Caco-2 (cell line): ENCODE measurements around the gene MRM3. TPM values are rescaled to one million over a fixed set of nuclear protein-coding genes. Genes with fewer than 3 reads are reported as not detected.

Experiments used
- BruUV-seq: library from RNA; stranded (reverse); fragments of 400-500 nt; replicated peaks from 2 replicates; lab custom pipeline; 2021; lab: Mats Ljungman, UMichigan
- CTCF ChIA-PET: fragments of 300-600 bp; sonication (Branson Sonifier 250); formaldehyde crosslinking; loops from one replicate; lab custom pipeline; 2022; ENCODE audit warnings: antibody characterized with exemption; lab: Charles Lee
- POLR2A ChIA-PET: fragments of 300-600 bp; sonication (Branson Sonifier 250); formaldehyde crosslinking; loops from one replicate; lab custom pipeline; 2022; ENCODE audit warnings: antibody characterized with exemption; lab: Charles Lee
- DNase-seq, 2 experiments: peaks; one replicate each; pipeline versions ENCODE4 v3.0.0 to v3.0.0-alpha.2; 2020 to 2022
- H3K27me3 ChIP-seq: replicated peaks from 2 replicates; pipeline ENCODE4 v1.6.0; 2011; ENCODE audit warnings: low read length; ENCODE audit not compliant: control insufficient read depth, insufficient read depth
- H3K36me3 ChIP-seq: 2 replicates; pipeline ENCODE4 v1.5.1; 2011; ENCODE audit warnings: low read length; ENCODE audit not compliant: control insufficient read depth, insufficient read depth
- H3K4me1 ChIP-seq: fragments of 250-450 bp; sonication (Bioruptor Pico); 2 replicates; pipeline ENCODE4 v1.5.1; 2020; ENCODE audit warnings: mild to moderate bottlenecking
- H3K4me3 ChIP-seq: 2 replicates; pipeline ENCODE4 v1.5.1; 2011; ENCODE audit warnings: low read depth, mild to moderate bottlenecking, control low read depth, low read length
- H3K9me3 ChIP-seq: fragments of 250-450 bp; sonication (Bioruptor Pico); 2 replicates; pipeline ENCODE4 v1.5.1; 2020; ENCODE audit warnings: mild to moderate bottlenecking, moderate library complexity
- H3K27ac Mint-ChIP-seq: one replicate; pipeline ENCODE4 v1.8.0; 2022; ENCODE audit warnings: mixed read lengths; ENCODE audit not compliant: unreplicated experiment
- H3K27me3 Mint-ChIP-seq: one replicate; pipeline ENCODE4 v1.8.0; 2022; ENCODE audit warnings: mixed read lengths; ENCODE audit not compliant: insufficient read depth, unreplicated experiment
- H3K36me3 Mint-ChIP-seq: one replicate; pipeline ENCODE4 v1.8.0; 2022; ENCODE audit warnings: mild to moderate bottlenecking, mixed read lengths; ENCODE audit not compliant: insufficient read depth, unreplicated experiment
- H3K4me1 Mint-ChIP-seq: one replicate; pipeline ENCODE4 v1.8.0; 2022; ENCODE audit warnings: low read depth, mixed read lengths; ENCODE audit not compliant: unreplicated experiment
- H3K4me3 Mint-ChIP-seq: one replicate; pipeline ENCODE4 v1.8.0; 2022; ENCODE audit warnings: mild to moderate bottlenecking, moderate library complexity, mixed read lengths; ENCODE audit not compliant: unreplicated experiment
- H3K9me3 Mint-ChIP-seq: one replicate; pipeline ENCODE4 v1.8.0; 2022; ENCODE audit warnings: mixed read lengths; ENCODE audit not compliant: unreplicated experiment
- intact Hi-C: fragments of 100-400 bp; cut with micrococcal nuclease; formaldehyde crosslinking; loops from one replicate; pipeline ENCODE4 v1.10.0; 2022; ENCODE audit not compliant: unreplicated experiment
- total RNA-seq: library from RNA; stranded (reverse); gene quantifications from 2 replicates; pipeline ENCODE4 v1.2.3, GENCODE V29; 2022
- TF ChIP-seq, protein P1 (sequence below), 2 experiments: fragments of 200-600 bp in 1 of 2; IDR thresholded peaks; 1 replicate in 1 of 2; 2 replicates in 1 of 2; pipeline versions ENCODE4 v1.5.1 to v1.8.0; 2011 to 2022; ENCODE audit warnings: antibody characterized with exemption in 1 of 2, control low read depth in 1 of 2, inconsistent platforms in 1 of 2, low read depth in 1 of 2, low read length in 1 of 2, mild to moderate bottlenecking in 1 of 2, moderate library complexity in 1 of 2; ENCODE audit not compliant: insufficient read depth in 1 of 2, severe bottlenecking in 1 of 2, unreplicated experiment in 1 of 2

The MRM3 gene
- total RNA-seq, 1 experiment from 2014 or later, result 14.1 TPM

DNA sequence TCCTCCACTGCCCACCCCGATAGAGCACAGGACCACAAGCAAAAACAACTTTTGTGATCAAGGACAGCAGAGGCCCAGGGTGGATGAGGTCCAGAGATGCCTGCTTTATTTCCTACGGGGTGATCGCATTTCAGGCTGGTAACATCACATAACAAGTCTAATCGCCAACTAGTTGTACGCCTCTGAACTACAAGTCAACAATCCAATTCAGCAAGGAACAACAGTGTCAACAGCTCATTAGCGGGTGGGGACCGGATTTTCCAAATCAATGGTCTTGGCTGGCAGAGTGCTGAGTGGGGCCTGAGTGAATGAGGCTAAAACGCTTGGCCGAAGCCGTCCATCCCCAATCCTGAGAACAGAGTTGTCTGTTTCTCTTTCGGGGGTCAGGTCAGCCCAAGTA, 17.1 kb downstream of the MRM3 start:
- intact Hi-C loops, result no loop called here
- Histone ChIP-seq H3K36me3 (no peaks in the 10 kb centered on the region; the same call in 1 of the 2 replicates), H3K4me1 (no peaks in the 10 kb centered on the region), H3K9me3 (no peaks in the 10 kb centered on the region), H3K4me3 (no peak overlapping the region), H3K27me3 (no peaks in the 10 kb centered on the region)
- Mint-ChIP-seq H3K9me3 (no peaks in the 10 kb centered on the region), H3K27me3 (no peaks in the 10 kb centered on the region), H3K36me3 (peaks cover 20% of the 10 kb centered on the region), H3K4me1 (no peaks in the 10 kb centered on the region), H3K4me3 (no peak overlapping the region), H3K27ac (no peak overlapping the region)
- BruUV-seq, result no TSS peak
- no peak for DNase-seq
- TF ChIP-seq, protein P1, sequence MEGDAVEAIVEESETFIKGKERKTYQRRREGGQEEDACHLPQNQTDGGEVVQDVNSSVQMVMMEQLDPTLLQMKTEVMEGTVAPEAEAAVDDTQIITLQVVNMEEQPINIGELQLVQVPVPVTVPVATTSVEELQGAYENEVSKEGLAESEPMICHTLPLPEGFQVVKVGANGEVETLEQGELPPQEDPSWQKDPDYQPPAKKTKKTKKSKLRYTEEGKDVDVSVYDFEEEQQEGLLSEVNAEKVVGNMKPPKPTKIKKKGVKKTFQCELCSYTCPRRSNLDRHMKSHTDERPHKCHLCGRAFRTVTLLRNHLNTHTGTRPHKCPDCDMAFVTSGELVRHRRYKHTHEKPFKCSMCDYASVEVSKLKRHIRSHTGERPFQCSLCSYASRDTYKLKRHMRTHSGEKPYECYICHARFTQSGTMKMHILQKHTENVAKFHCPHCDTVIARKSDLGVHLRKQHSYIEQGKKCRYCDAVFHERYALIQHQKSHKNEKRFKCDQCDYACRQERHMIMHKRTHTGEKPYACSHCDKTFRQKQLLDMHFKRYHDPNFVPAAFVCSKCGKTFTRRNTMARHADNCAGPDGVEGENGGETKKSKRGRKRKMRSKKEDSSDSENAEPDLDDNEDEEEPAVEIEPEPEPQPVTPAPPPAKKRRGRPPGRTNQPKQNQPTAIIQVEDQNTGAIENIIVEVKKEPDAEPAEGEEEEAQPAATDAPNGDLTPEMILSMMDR (IDR thresholded peaks at IDR 0.05; ENCODE audit: insufficient read depth in 1 of 2, low read depth in 1 of 2, low read length in 1 of 2, severe bottlenecking in 1 of 2, unreplicated experiment in 1 of 2), result no peak
- CTCF ChIA-PET, result no interaction called here
- POLR2A ChIA-PET, result interaction anchor here (0.6 kb wide), 1 partner anchor 181 kb away, joined by 5 read pairs; no protein-coding TSS in a partner anchor

DNA sequence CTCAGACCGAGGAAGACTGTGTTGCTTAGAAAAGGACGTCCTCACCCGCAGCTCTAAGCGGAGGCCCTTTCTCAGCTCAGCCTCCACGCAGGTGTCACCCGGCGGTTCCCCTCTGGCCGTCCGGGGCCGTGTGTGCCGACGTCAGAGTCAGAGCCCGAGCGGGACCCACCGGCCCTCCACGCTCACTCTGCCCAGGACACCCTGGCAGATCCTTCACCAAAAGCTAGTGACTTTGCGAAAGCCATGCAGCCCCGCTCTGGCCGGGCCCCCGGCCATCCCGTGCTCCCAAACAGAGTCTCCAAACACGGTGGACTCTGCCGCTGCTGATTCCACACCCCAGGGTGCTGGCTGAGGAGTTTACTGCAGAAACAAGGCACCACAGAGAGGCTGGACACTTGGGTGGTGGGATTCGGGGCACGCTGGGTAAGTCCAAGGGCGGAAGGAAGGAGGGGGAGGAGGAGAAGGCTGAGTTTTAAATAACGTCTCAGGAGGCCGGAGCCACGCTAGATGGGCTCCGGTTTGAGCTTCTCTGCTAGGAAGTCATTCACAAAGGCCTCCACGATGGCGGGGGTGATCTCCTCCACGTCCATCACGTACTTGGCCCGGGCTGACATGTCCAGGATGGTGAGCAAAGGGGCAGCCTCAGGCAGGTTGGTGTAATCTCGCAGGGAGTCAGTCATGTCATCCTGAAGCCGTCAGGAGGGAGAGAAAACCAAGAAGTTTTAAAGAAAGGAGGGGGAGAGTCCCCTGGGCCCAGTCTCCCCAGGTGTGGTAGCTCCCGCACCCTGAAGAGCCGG, 18.5 kb downstream of the MRM3 start:
- ChIA-PET POLR2A (no interaction called here), CTCF (no interaction called here)
- H3K27ac Mint-ChIP-seq, result no peak overlapping the region
- intact Hi-C loops, result no loop called here
- TF ChIP-seq, protein P1 (IDR thresholded peaks at IDR 0.05; ENCODE audit: insufficient read depth in 1 of 2, low read depth in 1 of 2, low read length in 1 of 2, severe bottlenecking in 1 of 2, unreplicated experiment in 1 of 2), result no peak
- H3K4me1 Mint-ChIP-seq, result no peaks in the 10 kb centered on the region
- Histone ChIP-seq H3K4me1 (no peaks in the 10 kb centered on the region), H3K9me3 (no peaks in the 10 kb centered on the region), H3K4me3 (no peak overlapping the region), H3K36me3 (no peaks in the 10 kb centered on the region; the same call in 1 of the 2 replicates), H3K27me3 (no peaks in the 10 kb centered on the region)
- H3K9me3 Mint-ChIP-seq, result no peaks in the 10 kb centered on the region
- no peaks in the 10 kb centered on the region for H3K27me3 Mint-ChIP-seq
- no peak for DNase-seq
- no peak overlapping the region for H3K4me3 Mint-ChIP-seq
- peaks cover 16% of the 10 kb centered on the region for H3K36me3 Mint-ChIP-seq
- no TSS peak for BruUV-seq

- no peaks in the 10 kb centered on the region for H3K9me3 Mint-ChIP-seq
- POLR2A ChIA-PET, result no interaction called here
- Histone ChIP-seq H3K4me1 (no peaks in the 10 kb centered on the region), H3K9me3 (no peaks in the 10 kb centered on the region), H3K4me3 (no peak overlapping the region), H3K27me3 (no peaks in the 10 kb centered on the region), H3K36me3 (no peaks in the 10 kb centered on the region; the same call in 1 of the 2 replicates)
- no peaks in the 10 kb centered on the region for H3K27me3 Mint-ChIP-seq
- BruUV-seq, result no TSS peak
- DNase-seq, result no peak
- TF ChIP-seq, protein P1 (IDR thresholded peaks at IDR 0.05; ENCODE audit: insufficient read depth in 1 of 2, low read depth in 1 of 2, low read length in 1 of 2, severe bottlenecking in 1 of 2, unreplicated experiment in 1 of 2), result no peak
- no peaks in the 10 kb centered on the region for H3K4me1 Mint-ChIP-seq
- no peak overlapping the region for H3K4me3 Mint-ChIP-seq
- no peak overlapping the region for H3K27ac Mint-ChIP-seq
- H3K36me3 Mint-ChIP-seq, result peaks cover 9% of the 10 kb centered on the region
- CTCF ChIA-PET, result interaction anchor here (0.7 kb wide), 1 partner anchor 194 kb away, joined by 3 read pairs; no protein-coding TSS in a partner anchor
- intact Hi-C loops, result no loop called here
These were observed 19.5 kb downstream of the MRM3 start for GRCh38 chr17:801660-802059.
